ENCODE results near the gene OR1D5. TPM values are rescaled to one million over a fixed set of nuclear protein-coding genes. Genes with fewer than 3 reads are reported as not detected.

Gene OR1D5
- total RNA-seq, 1 experiment from 2014 or later = not detected

DNA sequence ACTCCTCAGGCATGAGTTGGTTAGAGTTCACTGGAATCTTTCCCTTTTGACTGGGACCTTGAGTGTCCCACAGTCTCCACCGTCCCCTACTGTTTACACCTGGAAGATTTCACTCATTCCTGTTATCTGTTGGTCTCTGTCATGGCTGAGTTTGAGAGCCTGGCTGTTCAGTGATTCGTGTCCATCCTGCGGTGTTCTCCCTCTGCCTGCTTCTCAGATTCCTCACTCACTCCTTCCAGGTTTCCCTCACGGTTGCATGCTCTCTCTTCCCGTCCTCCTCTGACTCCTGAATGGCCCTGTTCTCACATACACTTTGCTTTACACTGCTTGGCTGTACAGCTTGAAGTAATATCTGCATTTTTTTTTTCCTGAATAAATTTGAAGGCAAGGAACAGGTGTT, 24.5 kb downstream of the OR1D5 start:
- Histone ChIP-seq H3K4me1 (ENCODE audit: insufficient read depth, low read length, poor library complexity, severe bottlenecking) (no peaks in the 10 kb centered on the region), H3K9me3 (ENCODE audit: low read depth, low read length, poor library complexity, severe bottlenecking) (peaks cover 8% of the 10 kb centered on the region), H3K36me3 (ENCODE audit: insufficient read depth, low read length, poor library complexity, severe bottlenecking) (no peaks in the 10 kb centered on the region), H3K4me3 (ENCODE audit: low read depth, low read length, poor library complexity, severe bottlenecking) (no peak overlapping the region), H3K27me3 (replicated peaks; ENCODE audit: insufficient read depth, low read depth, low read length, poor library complexity) (no peaks in the 10 kb centered on the region), H3K27ac (ENCODE audit: low read depth, low read length, poor library complexity, severe bottlenecking) (no peak overlapping the region)
- BruUV-seq (replicated peaks) = no TSS peak
- intact Hi-C loops (cut with micrococcal nuclease; ENCODE audit: unreplicated experiment) = no loop called here
- ChIA-PET POLR2A (ENCODE audit: low non-redundant PET) (no interaction called here), CTCF (interaction anchor here (0.9 kb wide), 1 partner anchor 210 kb away, joined by 3 read pairs; no protein-coding TSS in a partner anchor)
- TF ChIP-seq EZH2 (IDR thresholded peaks at IDR 0.05; ENCODE audit: borderline replicate concordance, low read depth, low read length, poor library complexity, severe bottlenecking) (no peak), CTCF (conservative IDR thresholded peaks at IDR 0.05; ENCODE audit: low read depth, low read length) (no peak)
- no peak for DNase-seq (ENCODE audit: low spot score)

GRCh38 chr17:3037259-3037658, 26.1 kb downstream of the OR1D5 start:
- ChIA-PET POLR2A (ENCODE audit: low non-redundant PET) (no interaction called here), CTCF (no interaction called here)
- Histone ChIP-seq H3K27me3 (replicated peaks; ENCODE audit: insufficient read depth, low read depth, low read length, poor library complexity) (no peaks in the 10 kb centered on the region), H3K9me3 (ENCODE audit: low read depth, low read length, poor library complexity, severe bottlenecking) (no peaks in the 10 kb centered on the region), H3K36me3 (ENCODE audit: insufficient read depth, low read length, poor library complexity, severe bottlenecking) (no peaks in the 10 kb centered on the region), H3K27ac (ENCODE audit: low read depth, low read length, poor library complexity, severe bottlenecking) (no peak overlapping the region), H3K4me3 (ENCODE audit: low read depth, low read length, poor library complexity, severe bottlenecking) (no peak overlapping the region), H3K4me1 (ENCODE audit: insufficient read depth, low read length, poor library complexity, severe bottlenecking) (no peaks in the 10 kb centered on the region)
- BruUV-seq (replicated peaks) = no TSS peak
- DNase-seq (ENCODE audit: low spot score) = no peak
- intact Hi-C loops (cut with micrococcal nuclease; ENCODE audit: unreplicated experiment) = no loop called here
- TF ChIP-seq CTCF (conservative IDR thresholded peaks at IDR 0.05; ENCODE audit: low read depth, low read length) (no peak), EZH2 (IDR thresholded peaks at IDR 0.05; ENCODE audit: borderline replicate concordance, low read depth, low read length, poor library complexity, severe bottlenecking) (no peak)

- no peak overlapping the region for H3K27ac ChIP-seq (ENCODE audit: low read depth, low read length, poor library complexity, severe bottlenecking)
- ChIA-PET POLR2A (ENCODE audit: low non-redundant PET) (no interaction called here), CTCF (no interaction called here)
- H3K4me1 ChIP-seq (ENCODE audit: insufficient read depth, low read length, poor library complexity, severe bottlenecking) = no peaks in the 10 kb centered on the region
- DNase-seq (ENCODE audit: low spot score) = no peak
- no TSS peak for BruUV-seq (replicated peaks)
- TF ChIP-seq EZH2 (IDR thresholded peaks at IDR 0.05; ENCODE audit: borderline replicate concordance, low read depth, low read length, poor library complexity, severe bottlenecking) = no peak
- no peak for TF ChIP-seq CTCF (conservative IDR thresholded peaks at IDR 0.05; ENCODE audit: low read depth, low read length)
- no peaks in the 10 kb centered on the region for H3K9me3 ChIP-seq (ENCODE audit: low read depth, low read length, poor library complexity, severe bottlenecking)
- no peaks in the 10 kb centered on the region for H3K36me3 ChIP-seq (ENCODE audit: insufficient read depth, low read length, poor library complexity, severe bottlenecking)
- no peak overlapping the region for H3K4me3 ChIP-seq (ENCODE audit: low read depth, low read length, poor library complexity, severe bottlenecking)
- no peaks in the 10 kb centered on the region for H3K27me3 ChIP-seq (replicated peaks; ENCODE audit: insufficient read depth, low read depth, low read length, poor library complexity)
- intact Hi-C loops (cut with micrococcal nuclease; ENCODE audit: unreplicated experiment) = no loop called here
These were observed 26.6 kb downstream of the OR1D5 start for GRCh38 chr17:3036800-3037199.

Measured in A673 (cell line).